HG03095 (cell line): ENCODE data around the gene LIN28A.
"Not testable (repeated sequence)": the region's sequence is repeated elsewhere in the genome, so short reads cannot be mapped to it uniquely, and the experiment has no call there.

ENCODE experiments used
- ATAC-seq: cut with Tn5 transposase; IDR thresholded peaks from one replicate; pipeline ENCODE4 v1.9.1; 2021; ENCODE audit warnings: moderate library complexity; ENCODE audit not compliant: unreplicated experiment

The LIN28A gene

GRCh38 chr1:26385063-26385462, 25.6 kb upstream of the LIN28A start:
- not testable (repeated sequence) for ATAC-seq

DNA sequence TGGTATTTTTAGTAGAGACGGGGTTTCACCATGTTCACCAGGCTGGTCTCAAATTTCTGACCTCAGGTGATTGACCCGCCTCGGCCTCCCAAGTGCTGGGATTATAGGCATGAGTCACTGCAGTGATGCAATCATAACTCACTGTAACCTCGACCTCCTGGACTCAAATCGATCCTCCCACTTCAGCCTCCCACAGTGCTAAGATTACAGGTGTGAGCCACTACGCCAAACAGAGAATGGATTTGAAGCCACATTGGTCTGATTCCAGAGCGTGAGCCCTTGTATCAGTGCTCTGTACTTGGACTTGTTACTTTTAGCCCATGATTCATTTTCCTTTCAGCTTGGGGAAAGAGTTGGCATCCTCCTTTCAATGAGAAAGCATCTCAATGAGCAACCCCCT, 23.2 kb upstream of the LIN28A start:
- ATAC-seq = no peak

DNA sequence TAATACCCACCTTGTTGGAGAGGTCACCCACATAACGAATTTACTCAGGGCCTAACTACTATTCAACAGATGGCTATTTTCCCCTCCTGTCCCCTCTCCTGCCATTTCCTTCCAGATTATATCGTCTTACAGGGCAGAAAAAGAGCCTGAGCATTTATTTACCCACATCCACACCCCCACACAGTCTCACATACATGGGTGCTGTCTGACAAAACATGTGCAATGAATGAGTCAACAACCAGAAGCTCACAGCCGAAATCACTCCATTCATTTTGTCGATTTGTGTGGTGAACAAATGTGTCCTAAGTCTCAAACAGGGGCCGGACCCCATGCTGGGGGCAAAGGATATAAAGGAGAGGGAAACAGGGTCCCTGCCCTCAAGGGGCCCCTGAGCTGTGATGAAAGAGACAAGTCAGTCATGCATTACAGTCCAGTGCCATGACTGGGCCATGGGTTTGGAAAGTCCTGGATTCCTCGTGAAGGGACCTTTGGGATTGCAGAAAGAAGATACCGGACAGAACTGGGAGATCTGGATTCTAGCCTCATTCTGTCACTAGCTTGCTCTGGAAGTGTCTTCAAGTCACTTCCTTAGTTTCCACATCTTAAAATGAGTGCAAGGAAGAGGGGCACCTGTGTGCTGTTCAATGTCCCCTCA, 21.7 kb upstream of the LIN28A start:
- no peak for ATAC-seq

GRCh38 chr1:26389604-26390247, 20.9 kb upstream of the LIN28A start:
- ATAC-seq = no peak

DNA sequence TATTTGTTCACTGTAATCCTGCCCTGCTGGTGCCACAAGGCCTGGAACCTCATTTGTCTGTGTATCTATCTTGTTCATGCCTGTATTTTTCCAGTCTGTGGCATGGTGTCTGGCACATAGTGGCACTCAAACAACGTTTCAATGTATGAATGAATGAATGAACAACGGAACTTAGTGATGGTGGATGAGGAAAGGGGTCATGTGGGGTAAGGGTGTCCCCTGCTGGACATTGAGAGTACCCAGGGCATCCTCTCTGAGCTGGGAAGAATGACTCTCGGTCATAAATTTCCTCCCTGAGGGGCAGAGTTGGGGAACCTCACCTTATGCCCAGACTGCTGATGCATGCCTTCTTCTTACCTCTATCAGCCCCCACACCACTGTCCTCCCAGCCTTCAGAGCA, 19.2 kb upstream of the LIN28A start:
- no peak for ATAC-seq

DNA sequence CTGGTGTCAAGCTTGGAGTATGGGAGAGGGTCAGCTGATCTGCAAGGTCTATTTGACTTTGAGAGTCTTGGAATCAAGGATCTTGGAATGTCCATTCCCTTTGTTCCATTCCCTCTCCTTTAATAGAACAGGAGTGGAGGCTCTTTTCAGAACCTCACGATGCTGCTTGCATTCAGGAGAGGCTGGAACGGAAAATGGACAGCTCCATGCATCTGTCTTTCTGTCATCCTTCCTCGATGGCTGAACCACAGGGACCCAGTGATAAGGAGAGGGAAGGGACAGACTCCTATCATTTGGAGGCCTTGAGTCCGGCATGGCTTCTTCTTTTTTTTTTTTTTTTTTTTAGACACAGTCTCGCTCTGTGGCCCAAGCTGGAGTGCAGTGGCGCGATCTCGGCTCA, 14.9 kb upstream of the LIN28A start:
- no peak for ATAC-seq

DNA sequence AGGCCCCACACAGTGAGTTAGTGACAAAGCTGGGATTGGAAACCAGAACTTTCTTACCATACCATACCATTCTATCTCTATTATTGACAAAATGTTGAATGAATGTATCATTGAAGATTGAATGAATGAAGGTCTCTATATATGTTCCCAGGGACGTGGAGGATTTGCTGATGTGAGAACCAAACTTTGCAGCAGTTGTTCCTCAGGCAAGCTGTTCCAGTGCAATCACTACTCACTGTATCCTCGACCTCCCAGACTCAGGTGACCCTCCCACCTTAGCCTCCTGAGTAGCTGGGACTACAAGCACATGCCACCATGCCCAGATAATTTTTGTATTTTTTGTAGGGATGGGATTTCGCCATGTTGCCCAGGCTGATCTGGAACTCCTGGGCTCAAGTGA, 11.6 kb upstream of the LIN28A start:
- ATAC-seq = no peak

- no peak for ATAC-seq
These were observed 8.7 kb upstream of the LIN28A start for GRCh38 chr1:26401891-26402290.

- no peak for ATAC-seq
These were observed 7.0 kb upstream of the LIN28A start for GRCh38 chr1:26403656-26404055.

GRCh38 chr1:26404641-26405040, 6.0 kb upstream of the LIN28A start:
- ATAC-seq = no peak

DNA sequence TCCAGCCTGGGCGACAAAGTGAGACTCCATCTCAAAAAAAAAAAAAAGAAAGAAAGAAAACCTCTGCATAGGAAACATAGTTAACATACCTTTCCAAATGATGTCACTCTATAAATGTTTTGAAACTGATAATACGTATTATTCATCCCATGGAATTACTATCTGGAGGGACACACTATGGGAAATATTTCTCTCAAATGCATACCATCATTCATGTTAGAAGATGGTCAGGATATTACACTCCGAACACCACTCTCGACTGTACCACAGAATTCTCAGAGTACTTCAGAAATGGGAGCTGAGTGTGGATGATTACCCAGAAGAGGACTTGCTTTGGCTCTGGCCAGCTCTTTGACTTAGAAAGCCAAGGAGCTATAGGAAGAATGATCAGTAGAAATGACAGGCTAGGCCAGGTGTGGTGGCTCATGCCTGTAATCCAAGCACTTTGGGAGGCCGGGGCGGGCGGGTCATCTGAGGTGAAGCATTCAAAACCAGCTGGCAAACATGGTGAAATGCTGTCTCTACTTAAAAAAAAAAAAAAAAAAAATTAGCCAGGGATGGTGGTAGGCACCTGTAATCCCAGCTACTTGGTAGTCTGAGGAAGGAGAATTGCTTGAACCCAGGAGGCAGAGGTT, 5.2 kb upstream of the LIN28A start:
- ATAC-seq = no peak

DNA sequence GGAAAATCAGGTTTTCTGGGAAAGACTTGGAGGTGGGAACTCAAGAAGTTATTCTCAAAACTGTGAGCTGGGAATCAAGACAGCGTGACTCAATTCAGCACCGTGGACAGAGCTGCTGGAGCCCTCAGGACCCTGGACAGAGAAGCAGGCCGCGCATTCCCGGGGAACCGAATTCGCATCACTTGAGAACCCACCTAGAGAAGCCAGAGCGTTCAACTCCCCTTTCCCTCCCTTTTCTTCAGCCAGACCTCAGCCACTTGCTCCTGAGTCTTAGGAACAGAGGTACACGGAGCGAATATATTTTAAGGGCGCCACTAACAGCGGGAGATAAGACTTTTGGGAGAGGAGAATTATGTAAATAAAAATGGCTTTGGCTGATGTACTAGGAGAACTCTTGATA, 2.0 kb upstream of the LIN28A start:
- no peak for ATAC-seq

DNA sequence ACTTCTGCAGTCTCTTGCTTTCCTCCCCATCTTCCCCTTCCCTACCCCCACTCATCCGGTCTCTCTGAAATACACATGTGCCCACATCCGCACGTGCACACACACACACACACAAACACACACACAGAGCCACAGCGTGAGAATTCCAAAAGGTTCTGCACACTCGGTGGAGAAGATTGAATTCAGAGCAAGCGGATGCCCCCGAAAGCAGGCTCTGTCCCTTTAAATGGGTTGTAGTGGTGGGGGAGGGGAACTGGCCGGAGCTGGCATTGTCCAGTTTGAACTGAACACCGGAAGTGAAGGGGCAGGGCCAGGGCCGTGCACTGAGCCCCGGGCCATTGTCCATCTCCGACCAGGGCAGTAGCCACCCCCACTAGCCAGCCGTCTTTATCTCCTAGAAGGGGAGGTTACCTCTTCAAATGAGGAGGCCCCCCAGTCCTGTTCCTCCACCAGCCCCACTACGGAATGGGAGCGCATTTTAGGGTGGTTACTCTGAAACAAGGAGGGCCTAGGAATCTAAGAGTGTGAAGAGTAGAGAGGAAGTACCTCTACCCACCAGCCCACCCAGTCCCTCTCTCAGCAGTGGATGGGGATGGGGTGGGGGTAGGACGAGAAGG, 1.3 kb upstream of the LIN28A start:
- no peak for ATAC-seq

GRCh38 chr1:26411624-26412074, 1.0 kb downstream of the LIN28A start:
- ATAC-seq = no peak

DNA sequence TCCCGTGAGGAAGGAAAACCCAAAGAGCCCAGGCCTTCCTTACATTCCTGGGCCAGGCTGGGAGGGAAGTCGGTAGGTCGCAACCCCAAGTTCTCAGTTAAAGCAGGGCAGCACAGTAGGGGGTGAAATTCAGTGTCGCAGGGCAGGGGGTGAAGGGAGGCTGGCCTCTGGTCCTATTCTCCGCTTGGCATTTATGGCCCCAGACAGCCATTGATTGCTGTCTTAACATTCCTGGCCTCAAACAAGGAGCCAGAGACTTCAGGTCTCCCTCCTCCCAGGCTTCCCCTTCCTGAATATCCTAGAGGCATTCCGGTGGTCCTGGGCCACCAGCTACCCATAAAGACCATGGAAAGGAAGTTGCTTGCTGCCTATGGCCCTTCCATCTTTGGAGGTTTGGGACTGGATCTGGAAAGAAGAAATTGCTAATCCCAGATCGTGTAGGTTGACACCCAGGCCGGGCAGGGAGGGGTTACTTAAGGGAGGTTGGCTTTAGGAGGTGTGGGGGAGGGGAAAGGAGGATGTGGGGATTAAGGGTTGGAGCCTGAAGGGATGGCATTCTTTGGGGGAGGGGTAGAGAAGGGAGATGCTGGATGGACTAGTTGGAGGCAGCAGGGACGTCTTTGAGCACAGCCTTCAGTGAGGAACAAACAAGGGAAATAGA, 1.7 kb downstream of the LIN28A start:
- no peak for ATAC-seq

GRCh38 chr1:26413031-26413430, 2.4 kb downstream of the LIN28A start:
- ATAC-seq = no peak

GRCh38 chr1:26417111-26417759, 6.6 kb downstream of the LIN28A start:
- ATAC-seq = no peak

GRCh38 chr1:26418865-26419349, 8.3 kb downstream of the LIN28A start:
- ATAC-seq = no peak

DNA sequence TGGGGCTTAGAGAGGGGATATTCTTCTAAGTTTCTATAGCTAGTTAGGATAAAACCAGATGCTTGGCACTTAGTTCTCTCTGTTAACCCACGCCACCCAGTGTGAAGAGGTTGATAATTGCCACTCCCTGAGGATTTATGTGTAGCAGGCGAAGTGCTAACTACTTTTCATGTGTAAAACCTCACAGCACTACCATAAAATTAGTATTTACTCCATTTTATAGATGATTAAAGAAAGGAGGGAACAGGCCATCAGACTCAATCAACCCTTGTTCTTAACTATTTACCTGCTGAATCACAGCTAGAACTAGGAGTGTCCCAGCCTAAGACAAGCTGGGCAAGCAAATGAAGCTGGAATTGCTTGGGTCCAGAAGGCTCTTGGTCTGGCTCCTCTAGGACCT, 8.9 kb downstream of the LIN28A start:
- ATAC-seq = no peak

DNA sequence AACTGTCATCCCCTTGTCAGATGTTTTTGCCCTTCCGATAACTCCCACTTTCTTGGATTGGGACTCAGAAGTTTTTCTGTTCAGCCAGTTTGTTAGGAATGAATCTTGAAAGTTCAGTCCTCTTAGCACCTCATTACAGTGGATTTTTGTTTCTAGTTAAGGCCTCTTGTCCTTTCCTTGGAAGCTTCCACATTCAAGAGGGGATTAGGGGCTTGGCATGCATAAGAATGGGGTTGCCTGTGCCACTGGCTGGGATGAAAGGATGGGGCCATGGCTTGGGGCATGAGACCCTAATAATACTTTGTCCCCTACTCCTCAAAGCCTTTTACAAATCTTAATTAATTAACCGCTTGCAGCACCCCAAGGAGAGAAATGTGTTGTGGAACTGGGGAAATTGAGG, 19.1 kb downstream of the LIN28A start:
- no peak for ATAC-seq
